GM19099 (cell line): Measurements from ENCODE around the gene CIDEB.

Experiments used
- POLR2A ChIP-seq: IDR thresholded peaks from 3 replicates; pipeline ENCODE4 v1.6.1; 2011; ENCODE audit warnings: low read depth; ENCODE audit not compliant: insufficient read length; ENCODE audit errors: extremely low read depth

The CIDEB gene

DNA sequence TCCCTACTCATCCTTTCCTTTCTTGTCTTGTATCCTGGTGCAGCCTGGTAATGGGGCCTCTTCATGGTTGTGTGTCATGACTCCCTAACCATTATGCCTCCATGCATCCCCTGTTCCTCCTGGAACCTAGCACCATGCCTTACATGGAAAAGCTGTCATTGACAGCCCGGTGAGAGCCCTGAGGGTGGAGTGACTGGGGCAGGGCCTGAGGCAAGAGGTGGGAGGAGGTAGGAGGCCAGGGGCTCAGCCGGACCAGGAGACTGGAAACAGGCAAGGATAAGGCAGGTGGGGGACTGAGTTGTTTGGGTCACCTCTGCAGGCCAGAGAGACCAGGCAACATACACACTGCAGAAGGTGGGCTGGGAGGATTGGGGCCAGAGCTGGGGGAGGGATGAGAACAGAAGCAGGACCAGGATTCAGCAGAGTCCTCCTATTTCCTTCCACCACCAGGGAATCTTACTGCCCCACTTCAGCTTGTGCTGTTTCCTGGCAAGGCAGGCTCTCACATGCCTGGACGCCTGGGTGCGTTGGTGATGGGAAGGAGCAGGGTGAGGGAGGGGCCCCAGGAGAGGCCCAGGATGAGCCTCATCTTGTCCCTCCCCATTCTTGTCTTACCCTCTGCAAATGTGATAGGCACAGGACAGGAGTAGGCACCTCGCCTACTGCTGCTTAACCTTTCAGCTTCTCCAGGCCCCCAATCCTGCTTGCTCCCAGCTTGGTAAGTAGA is 1.9 kb upstream of the CIDEB start, which contains the start of gene LTB4R2:
Gene LTB4R2 (plus strand): TSS at position 603 of the 727 bp plus-strand sequence. CDS start 525 bp downstream, outside the sequence.
- TF ChIP-seq POLR2A = no peak

DNA sequence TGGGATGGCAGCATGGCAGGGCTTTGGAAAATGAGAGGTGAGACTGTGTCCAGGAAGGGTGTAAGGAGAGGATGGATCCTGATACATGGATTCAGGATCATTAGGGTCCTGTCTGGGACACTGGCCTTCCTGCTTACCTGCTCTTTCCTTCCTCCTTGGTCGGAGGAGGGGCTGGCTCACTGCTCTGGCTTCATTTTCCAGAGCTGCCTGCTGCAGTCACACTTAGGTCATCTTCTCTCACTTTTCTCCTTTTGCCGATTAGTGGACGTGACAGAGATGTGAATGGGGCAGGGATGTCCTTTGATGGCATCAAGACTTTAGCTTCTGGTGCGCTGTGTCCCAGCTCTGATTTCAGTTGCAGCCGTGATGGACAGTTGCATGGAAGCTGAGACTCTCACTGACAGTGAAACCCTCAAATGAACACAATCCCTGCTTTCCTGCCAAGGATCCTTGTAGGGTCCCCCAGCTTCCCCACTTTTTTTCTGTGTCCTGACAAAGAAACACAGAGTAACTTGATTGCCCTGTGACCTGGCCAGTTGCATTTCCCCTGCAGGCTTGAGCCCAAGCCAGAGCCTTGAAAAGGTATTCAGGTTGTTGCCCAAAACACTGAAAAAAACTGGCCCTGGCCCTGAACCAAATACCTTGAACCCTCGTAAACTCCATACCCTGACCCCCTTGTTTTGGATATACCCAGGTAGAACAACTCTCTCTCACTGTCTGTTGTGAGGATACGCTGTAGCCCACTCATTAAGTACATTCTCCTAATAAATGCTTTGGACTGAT is 756 bp upstream of the CIDEB start:
- no peak for TF ChIP-seq POLR2A

DNA sequence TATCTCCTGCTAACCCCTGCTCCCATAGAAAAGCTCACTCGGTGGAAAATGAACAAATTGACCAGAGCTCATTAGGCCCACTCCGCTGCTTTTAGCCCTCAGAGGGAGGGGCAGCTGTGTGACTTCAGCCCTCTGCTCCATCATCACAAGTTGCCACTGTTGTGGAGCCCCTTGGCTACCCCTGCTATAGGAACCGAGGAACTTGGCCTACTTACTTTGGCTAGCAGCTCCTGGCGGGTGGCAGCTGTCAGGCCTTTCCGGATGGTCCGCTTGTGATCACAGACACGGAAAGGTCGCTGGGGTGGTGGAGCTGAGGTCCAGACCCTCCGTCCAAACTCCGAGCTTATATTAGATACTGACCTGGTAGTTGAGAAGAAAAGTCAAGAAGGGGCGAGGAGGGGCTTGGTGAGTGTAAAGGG is 612 bp downstream of the CIDEB start:
- peak; percentile 3 for TF ChIP-seq POLR2A

DNA sequence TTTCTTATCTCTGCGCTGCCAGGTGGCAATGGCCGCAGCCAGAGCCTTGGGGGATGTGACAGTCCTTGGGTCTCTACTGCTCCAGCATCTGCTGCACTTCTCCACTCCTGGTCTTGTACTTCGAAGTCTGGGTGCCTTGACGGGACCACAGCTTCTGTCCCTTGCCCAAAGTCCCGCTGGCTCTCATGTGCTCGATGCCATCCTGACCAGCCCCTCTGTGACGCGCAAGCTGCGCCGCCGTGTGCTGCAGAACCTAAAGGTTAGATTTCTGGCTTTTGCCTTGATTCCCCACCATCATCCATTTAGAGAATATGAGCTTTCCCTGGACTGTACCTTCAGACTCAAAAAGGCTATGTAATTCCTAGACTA is 3.8 kb downstream of the CIDEB start:
- TF ChIP-seq POLR2A = no peak

DNA sequence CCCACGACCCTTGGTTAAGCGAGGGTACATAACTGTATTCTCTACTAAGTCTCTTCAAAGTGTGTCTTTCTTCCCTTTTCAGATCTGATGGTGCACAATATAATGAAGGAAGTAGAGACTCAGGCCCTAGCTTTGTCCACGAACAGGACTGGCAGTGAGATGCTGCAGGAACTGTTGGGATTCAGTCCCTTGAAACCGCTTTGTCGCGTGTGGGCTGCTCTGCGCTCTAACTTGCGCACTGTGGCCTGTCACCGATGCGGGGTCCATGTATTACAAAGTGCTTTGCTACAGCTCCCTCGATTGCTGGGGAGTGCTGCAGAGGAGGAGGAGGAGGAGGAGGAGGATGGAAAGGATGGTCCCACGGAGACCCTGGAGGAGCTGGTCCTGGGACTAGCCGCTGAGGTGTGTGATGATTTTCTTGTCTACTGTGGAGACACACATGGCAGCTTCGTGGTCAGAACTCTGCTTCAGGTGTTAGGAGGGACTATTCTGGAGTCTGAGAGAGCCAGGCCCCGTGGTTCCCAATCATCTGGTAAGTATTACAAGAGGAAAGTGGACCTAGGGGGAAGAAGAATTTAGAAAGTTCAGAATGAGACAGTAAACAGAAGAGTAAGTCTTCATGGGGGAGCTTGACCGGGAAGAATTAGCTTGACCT is 7.3 kb downstream of the CIDEB start:
- no peak for TF ChIP-seq POLR2A

DNA sequence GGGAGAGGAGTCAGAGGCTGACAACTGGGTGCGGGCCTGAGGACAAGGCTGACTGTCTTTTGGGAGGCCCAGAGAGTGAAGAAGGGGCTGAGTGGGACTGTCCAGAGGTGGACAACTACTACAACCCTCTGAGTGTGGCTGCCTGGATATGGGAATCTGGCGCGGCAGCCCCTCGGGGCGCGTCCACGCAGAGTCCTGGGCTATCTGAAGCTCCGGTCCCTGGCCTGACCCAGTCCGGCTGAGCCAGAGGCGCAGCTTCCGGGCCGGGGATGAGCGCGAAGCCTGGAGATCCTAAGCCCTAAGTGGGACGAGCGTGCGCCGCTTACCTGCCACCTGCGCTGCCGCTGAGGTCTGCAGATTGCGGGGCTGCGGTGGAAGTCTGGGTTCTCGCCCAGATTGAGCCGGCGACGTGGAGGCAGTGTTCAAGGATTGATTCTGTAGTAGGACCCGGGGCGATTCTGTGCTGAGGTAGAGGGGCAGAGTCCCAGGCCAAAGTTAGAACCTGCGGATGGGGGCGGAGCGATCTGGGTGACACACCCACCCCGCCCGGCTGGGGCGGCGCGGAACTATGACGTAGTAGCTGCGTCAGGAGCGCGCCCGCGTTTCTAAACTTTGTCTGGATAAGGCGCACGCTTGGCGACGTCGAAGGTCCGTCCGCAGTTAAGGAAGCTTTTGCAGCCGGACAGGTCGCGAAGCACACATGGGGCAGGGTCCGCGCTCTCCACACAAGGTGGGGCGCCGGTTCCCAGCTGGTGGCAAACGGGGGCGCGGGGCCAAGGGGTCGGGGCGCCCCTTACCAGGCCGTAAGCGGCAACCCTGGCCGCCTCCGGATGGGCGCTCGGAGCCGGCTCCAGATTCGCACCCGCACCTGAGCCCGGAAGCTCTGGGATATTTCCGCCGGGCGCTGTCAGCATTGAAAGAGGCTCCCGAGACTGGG is 8.3 kb downstream of the CIDEB start, which contains the start of the genes DHRS1 and NOP9:
Gene DHRS1 (minus strand): TSS at position 526 of the 937 bp plus-strand sequence. CDS start 674 bp downstream, outside the sequence.
Gene NOP9 (plus strand): TSS at position 596 of the 937 bp plus-strand sequence. CDS start 105 bp downstream, at position 701.
- TF ChIP-seq POLR2A = peak; percentile 75

DNA sequence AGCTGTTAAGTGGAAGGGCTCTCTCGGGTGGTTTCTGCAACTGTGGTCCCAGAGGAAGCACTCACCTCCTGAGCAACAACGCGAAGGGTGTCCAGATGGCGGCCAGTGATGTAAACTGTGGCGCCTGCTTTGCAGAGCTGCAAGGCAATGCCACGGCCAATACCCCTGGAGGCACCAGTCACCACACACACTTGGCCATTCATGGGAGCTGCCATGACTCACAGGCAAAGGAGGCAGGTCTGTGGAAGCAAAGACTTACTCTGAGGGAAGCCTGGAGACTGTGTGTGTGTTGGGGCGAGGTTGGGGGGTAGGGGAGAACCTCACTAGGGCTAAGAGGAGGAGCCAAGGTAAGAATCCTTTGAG is 8.9 kb downstream of the CIDEB start:
- no peak for TF ChIP-seq POLR2A

DNA sequence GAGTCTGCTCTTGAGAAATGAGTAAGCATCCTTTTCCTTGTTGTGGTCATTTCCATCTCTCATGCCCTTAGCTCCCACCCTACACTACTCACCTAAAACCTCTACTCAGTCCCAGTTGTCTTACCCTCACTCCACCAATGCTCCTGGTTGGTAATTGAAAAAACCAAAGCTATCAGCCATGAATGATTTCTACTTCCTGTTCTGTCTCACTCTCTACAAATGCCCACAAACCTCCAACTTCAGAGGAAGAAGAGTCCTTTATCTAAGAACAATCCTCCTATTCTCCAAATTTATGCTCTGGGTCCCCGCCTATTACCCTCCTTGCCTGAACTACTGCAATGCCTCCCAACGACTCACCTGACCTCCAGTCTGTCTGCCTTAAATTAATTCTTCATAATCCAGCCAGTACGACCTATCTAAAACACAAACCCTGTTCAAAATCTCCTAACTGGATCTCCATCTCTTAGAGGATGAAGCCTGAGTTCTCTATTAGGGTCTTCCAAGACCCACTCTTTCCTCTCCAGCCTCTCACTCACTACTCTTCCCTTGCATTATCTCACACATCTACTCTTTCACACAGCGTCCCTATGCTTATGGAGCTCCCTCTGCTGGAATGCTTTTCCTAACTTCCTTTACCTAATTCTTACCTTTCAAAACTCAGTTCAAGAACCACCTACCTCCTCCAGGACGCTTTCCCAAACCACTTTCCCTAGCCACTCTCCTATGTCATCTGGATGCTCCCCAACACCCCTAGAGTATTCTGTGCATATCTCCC is 10.4 kb downstream of the CIDEB start:
- no peak for TF ChIP-seq POLR2A

DNA sequence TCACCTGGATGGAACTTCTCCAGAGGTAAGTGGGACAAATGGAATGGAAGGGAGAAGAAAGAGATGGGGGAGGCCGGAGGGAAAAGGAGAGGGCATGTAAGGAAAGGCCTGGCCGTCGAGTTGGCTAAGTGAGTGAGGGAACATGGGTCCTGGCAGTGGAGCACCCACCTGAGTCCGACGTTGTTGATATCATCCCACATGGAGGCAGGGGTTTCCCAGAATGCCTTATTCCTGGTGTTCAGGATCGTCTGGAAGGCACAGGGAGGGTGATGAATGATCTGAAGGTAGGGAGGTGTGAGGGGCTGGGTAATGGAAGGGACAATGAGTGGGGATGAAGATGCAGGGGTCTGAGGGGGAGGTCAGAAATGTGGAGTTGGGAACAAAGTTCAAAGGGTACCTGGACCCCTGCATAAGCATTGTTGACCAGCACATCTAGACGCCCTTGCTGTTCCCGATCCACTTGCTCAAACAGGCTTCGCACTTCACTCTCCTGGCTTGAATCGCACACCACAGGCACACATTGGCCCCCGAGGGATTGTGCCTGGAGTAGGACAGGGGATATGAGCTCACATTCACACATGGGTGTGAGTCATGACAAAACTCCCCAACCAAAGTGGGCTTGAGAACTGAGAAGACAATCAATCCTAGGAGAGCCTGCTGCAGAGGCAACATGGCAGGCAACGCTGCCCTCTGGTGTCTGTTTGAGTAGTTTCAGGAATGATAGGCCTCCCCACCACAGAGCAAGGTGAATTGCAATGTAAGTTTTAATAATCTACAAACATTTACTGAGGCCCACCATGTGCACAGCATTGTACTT is 11.2 kb downstream of the CIDEB start:
- no peak for TF ChIP-seq POLR2A

DNA sequence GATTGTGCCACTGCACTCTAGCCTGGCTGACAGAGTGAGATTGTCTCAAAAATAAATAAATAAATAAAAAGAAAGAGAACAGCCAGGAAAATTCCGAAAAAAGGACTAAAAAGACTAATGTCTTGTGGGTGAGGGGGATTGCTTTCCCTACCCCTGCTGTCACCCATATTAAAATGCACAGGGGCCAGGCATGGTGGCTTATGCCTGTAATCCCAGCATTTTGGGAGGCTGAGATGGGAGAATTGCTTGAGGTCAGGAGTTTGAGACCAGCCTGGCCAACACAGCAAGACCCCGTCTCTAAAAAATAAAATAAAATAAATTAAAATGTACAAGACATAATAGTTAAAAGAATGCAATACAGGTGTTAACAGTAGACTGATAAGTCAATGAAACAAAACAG is 14.3 kb downstream of the CIDEB start:
- no peak for TF ChIP-seq POLR2A

DNA sequence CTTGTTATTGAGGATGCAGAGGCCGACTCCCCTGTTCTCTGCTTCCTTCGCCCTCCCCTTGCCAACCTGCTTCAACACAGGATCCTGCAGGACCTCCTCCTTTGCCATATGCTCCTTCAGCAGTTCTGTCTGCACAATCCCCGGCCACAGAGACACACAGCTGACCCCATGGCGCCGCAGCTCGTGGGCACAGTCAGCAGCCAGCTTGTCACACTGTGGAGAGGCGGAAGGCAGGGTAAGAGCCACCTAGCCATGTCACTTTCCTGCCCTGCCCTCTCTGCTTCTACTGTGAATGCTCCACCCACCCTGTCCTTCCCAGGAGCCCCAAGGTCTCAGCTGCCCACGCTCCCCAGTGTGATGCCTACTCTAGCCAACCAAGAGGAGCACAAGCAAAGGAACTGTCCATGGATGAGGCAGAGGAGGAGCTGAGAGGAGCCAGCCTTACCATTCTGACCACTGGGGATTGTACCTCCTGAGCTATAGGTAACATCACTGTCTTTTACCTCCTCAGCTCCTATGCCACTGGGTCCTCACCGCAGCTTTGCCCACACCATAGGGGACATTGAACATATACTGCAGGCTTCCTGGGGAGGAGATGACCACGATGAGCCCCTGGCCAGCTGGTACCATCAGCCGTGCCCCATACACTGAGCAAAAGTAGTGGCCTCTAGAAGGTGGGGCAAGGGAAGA is 15.5 kb downstream of the CIDEB start:
- TF ChIP-seq POLR2A = no peak

DNA sequence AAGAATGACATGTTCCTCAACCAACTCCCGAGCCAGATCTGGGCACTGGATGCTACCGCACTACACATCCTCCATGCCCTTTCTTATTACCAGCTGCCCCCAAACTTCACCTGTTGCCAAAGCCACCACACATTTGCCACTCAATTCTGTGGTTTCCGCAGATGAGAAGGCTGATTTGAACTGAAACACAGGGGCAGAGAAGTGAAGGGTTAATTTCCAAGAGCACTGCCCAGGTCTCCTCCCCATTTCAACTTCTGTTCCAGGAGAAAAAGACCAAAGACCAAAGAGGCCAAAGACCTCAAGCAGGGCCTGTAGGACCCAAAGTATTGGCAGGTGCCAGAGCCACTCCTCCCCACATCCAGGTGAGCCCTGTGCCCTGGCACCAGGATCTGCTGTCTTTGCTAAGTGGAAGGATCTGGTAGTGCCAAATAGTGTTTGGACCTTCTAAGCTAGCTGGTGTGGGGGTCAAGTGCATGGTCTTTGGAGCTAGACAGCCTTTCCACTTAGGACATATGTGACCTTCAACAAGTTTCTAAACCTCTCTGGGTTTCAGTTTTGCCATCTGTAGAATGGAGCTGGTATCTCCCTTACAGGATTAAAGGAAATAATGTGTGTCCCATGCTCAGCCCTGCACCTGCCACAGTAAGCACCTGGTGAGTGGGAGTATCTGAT is 16.2 kb downstream of the CIDEB start:
- TF ChIP-seq POLR2A = no peak

DNA sequence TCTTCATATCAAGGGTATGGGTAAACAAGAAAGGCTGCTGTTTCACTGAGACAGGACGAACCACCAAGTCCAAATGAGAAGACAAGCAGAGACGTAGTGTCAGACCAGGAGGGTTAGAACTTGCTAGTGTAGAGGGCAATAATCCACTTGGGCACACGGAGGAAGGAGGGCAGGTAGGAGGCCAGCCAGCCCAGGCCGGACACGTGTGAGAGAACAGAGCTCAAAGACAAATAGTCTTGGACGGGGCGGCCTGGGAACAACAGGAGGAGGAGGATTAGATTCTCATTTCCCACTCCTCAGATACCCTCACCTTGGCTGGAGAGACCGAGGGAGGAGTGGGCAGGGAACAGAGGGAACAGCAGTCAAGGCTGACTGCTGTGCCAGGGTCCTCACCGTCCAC is 17.0 kb downstream of the CIDEB start:
- no peak for TF ChIP-seq POLR2A
